Neural progenitor cell (in vitro differentiated cells): Measurements from ENCODE around the gene ENPP6. TPM values are rescaled to one million over a fixed set of nuclear protein-coding genes. Genes with fewer than 3 reads are reported as not detected.

Source experiments
- DNase-seq: peaks from one replicate; pipeline ENCODE4 v3.0.0-alpha.2; 2016; ENCODE audit warnings: low spot score
- H2AFZ ChIP-seq: fragments of 200-600 bp; sonication (generic); replicated peaks from 2 replicates; pipeline ENCODE4 v1.6.1; 2016; ENCODE audit warnings: antibody characterized with exemption
- H3F3A ChIP-seq: fragments of 200-600 bp; sonication (generic); 2 replicates; pipeline ENCODE4 v1.6.1; 2016; ENCODE audit warnings: antibody characterized with exemption, low read depth
- H3K27ac ChIP-seq: fragments of 200-600 bp; sonication (generic); 2 replicates; pipeline ENCODE4 v1.5.1; 2016; ENCODE audit warnings: mild to moderate bottlenecking
- H3K27me3 ChIP-seq: fragments of 200-600 bp; sonication (generic); 2 replicates; pipeline ENCODE4 v1.6.1; 2016; ENCODE audit warnings: mild to moderate bottlenecking, moderate library complexity
- H3K36me3 ChIP-seq: fragments of 200-600 bp; sonication (generic); 2 replicates; pipeline ENCODE4 v1.5.1; 2016
- H3K4me1 ChIP-seq: fragments of 200-600 bp; sonication (generic); 2 replicates; pipeline ENCODE4 v1.6.1; 2016; ENCODE audit warnings: mixed run types
- H3K4me2 ChIP-seq: fragments of 200-600 bp; sonication (generic); 2 replicates; pipeline ENCODE4 v1.6.1; 2016
- H3K4me3 ChIP-seq: fragments of 200-600 bp; sonication (generic); 2 replicates; pipeline ENCODE4 v1.5.1; 2016
- H3K79me2 ChIP-seq: fragments of 200-600 bp; sonication (generic); 2 replicates; pipeline ENCODE4 v1.6.1; 2016; ENCODE audit warnings: low read depth
- H3K9ac ChIP-seq: fragments of 200-600 bp; sonication (generic); 2 replicates; pipeline ENCODE4 v1.6.1; 2016
- H3K9me3 ChIP-seq: fragments of 200-600 bp; sonication (generic); 2 replicates; pipeline ENCODE4 v1.5.1; 2016; ENCODE audit warnings: low read depth
- H4K20me1 ChIP-seq: fragments of 200-600 bp; sonication (generic); 2 replicates; pipeline ENCODE4 v1.6.1; 2016; ENCODE audit warnings: low read depth
- H3K27ac Mint-ChIP-seq: 3 replicates; pipeline ENCODE4 v1.8.0; 2021; ENCODE audit warnings: mixed read lengths
- H3K27me3 Mint-ChIP-seq: 2 replicates; pipeline ENCODE4 v1.8.0; 2022; ENCODE audit warnings: low read depth, mild to moderate bottlenecking, inconsistent platforms, moderate library complexity, mixed read lengths; ENCODE audit not compliant: insufficient read depth
- H3K36me3 Mint-ChIP-seq: 3 replicates; pipeline ENCODE4 v1.8.0; 2021; ENCODE audit warnings: mixed read lengths
- H3K4me1 Mint-ChIP-seq: 3 replicates; pipeline ENCODE4 v1.8.0; 2021; ENCODE audit warnings: mixed read lengths
- H3K4me3 Mint-ChIP-seq: 3 replicates; pipeline ENCODE4 v1.8.0; 2021; ENCODE audit warnings: mild to moderate bottlenecking, moderate library complexity, mixed read lengths
- H3K9me3 Mint-ChIP-seq: 3 replicates; pipeline ENCODE4 v1.8.0; 2020; ENCODE audit warnings: mixed read lengths
- CTCF ChIP-seq: fragments of 200-600 bp; sonication (generic); IDR thresholded peaks from 2 replicates; pipeline ENCODE4 v1.5.1; 2017; ENCODE audit warnings: antibody characterized with exemption, mild to moderate bottlenecking
- EZH2 ChIP-seq: fragments of 200-600 bp; sonication (generic); IDR thresholded peaks from 2 replicates; pipeline ENCODE4 v1.6.1; 2017; ENCODE audit warnings: antibody characterized with exemption, mild to moderate bottlenecking, moderate library complexity
- EZH2phosphoT487 ChIP-seq: fragments of 200-600 bp; sonication (generic); IDR thresholded peaks from 2 replicates; pipeline ENCODE4 v1.6.1; 2017; ENCODE audit warnings: antibody characterized with exemption
- total RNA-seq: library from RNA; depleted of rRNA; stranded (reverse); fragments of >200 nt; gene quantifications from 2 replicates; pipeline ENCODE4 v1.2.3, GENCODE V29; 2015; ENCODE audit warnings: low replicate concordance

ENPP6 gene
- total RNA-seq, 1 donor from 2014 or later: not detected

DNA sequence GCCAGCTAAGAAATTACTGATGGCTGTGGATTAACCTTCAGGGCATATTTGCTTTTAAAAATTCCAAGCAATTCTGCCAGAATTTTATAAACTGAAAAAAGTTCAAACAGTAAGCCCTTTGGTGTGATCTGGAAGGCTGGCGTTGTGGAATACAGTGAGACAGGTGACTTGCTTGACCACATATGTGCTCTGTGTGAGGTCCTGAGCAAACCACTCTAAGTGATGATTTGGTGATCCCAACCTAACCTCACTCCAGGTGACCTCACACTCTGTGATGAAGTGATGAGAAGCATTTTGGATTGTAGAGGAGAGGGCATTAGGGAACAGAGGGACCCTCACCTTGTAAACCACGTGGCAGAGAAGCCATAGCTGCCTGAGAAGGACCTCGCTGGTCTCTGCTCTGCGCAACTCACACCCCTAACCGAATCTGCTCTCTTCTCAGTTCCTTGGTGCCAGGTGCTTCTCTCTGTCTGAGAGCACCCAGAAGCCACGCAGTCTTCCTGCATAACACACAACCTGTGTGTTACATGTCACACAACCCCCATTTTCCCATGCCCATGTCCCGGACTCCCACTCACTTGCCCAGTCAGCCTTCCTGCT is 106.3 kb downstream of the ENPP6 start:
- no peak overlapping the region for H2AFZ ChIP-seq
- H3K9ac ChIP-seq: no peak overlapping the region
- TF ChIP-seq CTCF: no peak
- no peak for TF ChIP-seq EZH2phosphoT487
- no peak for TF ChIP-seq EZH2
- no peaks in the 10 kb centered on the region for H4K20me1 ChIP-seq
- H3K27ac ChIP-seq: no peak overlapping the region
- H3K36me3 Mint-ChIP-seq: no peaks in the 10 kb centered on the region
- no peak overlapping the region for H3K27ac Mint-ChIP-seq
- no peaks in the 10 kb centered on the region for H3K27me3 ChIP-seq
- no peak overlapping the region for H3K4me2 ChIP-seq
- no peaks in the 10 kb centered on the region for H3K79me2 ChIP-seq
- no peaks in the 10 kb centered on the region for H3K4me1 Mint-ChIP-seq
- no peak overlapping the region for H3K4me3 Mint-ChIP-seq
- H3K9me3 Mint-ChIP-seq: peaks cover 4% of the 10 kb centered on the region
- no peaks in the 10 kb centered on the region for H3K9me3 ChIP-seq
- H3K27me3 Mint-ChIP-seq: peaks cover 5% of the 10 kb centered on the region
- no peak for DNase-seq
- no peaks in the 10 kb centered on the region for H3F3A ChIP-seq
- H3K36me3 ChIP-seq: no peaks in the 10 kb centered on the region
- H3K4me3 ChIP-seq: no peak overlapping the region
- H3K4me1 ChIP-seq: no peaks in the 10 kb centered on the region

- Mint-ChIP-seq H3K27ac (no peak overlapping the region), H3K4me1 (no peaks in the 10 kb centered on the region), H3K9me3 (peaks cover 4% of the 10 kb centered on the region), H3K4me3 (no peak overlapping the region), H3K27me3 (peaks cover 6% of the 10 kb centered on the region), H3K36me3 (no peaks in the 10 kb centered on the region)
- no peaks in the 10 kb centered on the region for H3K79me2 ChIP-seq
- H2AFZ ChIP-seq: no peak overlapping the region
- no peaks in the 10 kb centered on the region for H3F3A ChIP-seq
- H3K27ac ChIP-seq: no peak overlapping the region
- H4K20me1 ChIP-seq: no peaks in the 10 kb centered on the region
- H3K27me3 ChIP-seq: no peaks in the 10 kb centered on the region
- H3K4me1 ChIP-seq: no peaks in the 10 kb centered on the region
- H3K9ac ChIP-seq: no peak overlapping the region
- H3K4me3 ChIP-seq: no peak overlapping the region
- TF ChIP-seq EZH2 (no peak), CTCF (no peak), EZH2phosphoT487 (no peak)
- no peak overlapping the region for H3K4me2 ChIP-seq
- no peaks in the 10 kb centered on the region for H3K36me3 ChIP-seq
- DNase-seq: no peak
- no peaks in the 10 kb centered on the region for H3K9me3 ChIP-seq
These were observed 107.0 kb downstream of the ENPP6 start for GRCh38 chr4:184110452-184111224.

DNA sequence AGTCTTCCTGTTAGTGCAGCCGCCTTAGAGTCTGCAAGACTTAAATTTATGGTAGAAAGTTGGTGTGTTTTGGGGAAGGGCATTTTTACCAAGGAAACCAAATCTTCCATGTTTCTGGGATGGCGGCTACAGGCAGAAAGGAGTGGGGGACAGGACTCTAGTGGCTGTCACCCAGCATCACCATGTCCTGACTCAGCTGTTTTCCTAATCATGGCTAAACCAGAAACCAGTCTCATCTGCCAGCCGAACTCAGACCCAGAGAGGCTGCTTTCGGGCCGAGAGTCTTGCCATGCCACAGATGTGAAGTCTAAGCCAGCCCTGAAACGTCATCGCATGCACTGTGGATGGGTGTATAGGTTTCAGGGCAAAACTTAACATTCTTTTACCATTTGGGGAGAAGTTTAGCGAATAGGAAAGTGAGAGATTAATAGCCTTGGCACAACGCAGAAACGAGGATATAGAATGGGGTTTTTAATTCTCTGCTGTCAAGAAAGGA is 109.6 kb downstream of the ENPP6 start:
- TF ChIP-seq EZH2phosphoT487: no peak
- no peak for TF ChIP-seq EZH2
- TF ChIP-seq CTCF: no peak
- Mint-ChIP-seq H3K27ac (no peak overlapping the region), H3K4me1 (peaks cover 19% of the 10 kb centered on the region), H3K4me3 (no peak overlapping the region), H3K9me3 (peaks cover 4% of the 10 kb centered on the region), H3K36me3 (no peaks in the 10 kb centered on the region), H3K27me3 (peaks cover 9% of the 10 kb centered on the region)
- Histone ChIP-seq H4K20me1 (no peaks in the 10 kb centered on the region), H3K4me1 (peaks cover 15% of the 10 kb centered on the region), H3K79me2 (no peaks in the 10 kb centered on the region), H3K4me3 (no peak overlapping the region), H3K27ac (no peak overlapping the region), H3K9me3 (no peaks in the 10 kb centered on the region), H3K36me3 (no peaks in the 10 kb centered on the region), H3K4me2 (no peak overlapping the region), H3F3A (peaks cover 16% of the 10 kb centered on the region), H3K9ac (no peak overlapping the region), H2AFZ (no peak overlapping the region), H3K27me3 (no peaks in the 10 kb centered on the region)
- no peak for DNase-seq
